ENCODE measurements around the gene RFNG. TPM values are rescaled to one million over a fixed set of nuclear protein-coding genes. Genes with fewer than 3 reads are reported as not detected.

Gene RFNG
- total RNA-seq, 1 donor from 2014 or later = 26.3 TPM

GRCh38 chr17:82013772-82014321 is 37.8 kb downstream of the RFNG start:
- DNase-seq (ENCODE audit: low read depth) = no peak
- Histone ChIP-seq H3K36me3 (ENCODE audit: control insufficient read depth, insufficient read depth, low read length) (peaks cover 3% of the 10 kb centered on the region), H3K4me3 (ENCODE audit: low read depth, low read length) (no peak overlapping the region), H3K27me3 (ENCODE audit: control insufficient read depth, insufficient read depth, low read length) (no peaks in the 10 kb centered on the region)
- FAIRE-seq = no peak
- TF ChIP-seq CTCF (IDR thresholded peaks at IDR 0.05; ENCODE audit: insufficient read depth, low read length, severe bottlenecking) = no peak

DNA sequence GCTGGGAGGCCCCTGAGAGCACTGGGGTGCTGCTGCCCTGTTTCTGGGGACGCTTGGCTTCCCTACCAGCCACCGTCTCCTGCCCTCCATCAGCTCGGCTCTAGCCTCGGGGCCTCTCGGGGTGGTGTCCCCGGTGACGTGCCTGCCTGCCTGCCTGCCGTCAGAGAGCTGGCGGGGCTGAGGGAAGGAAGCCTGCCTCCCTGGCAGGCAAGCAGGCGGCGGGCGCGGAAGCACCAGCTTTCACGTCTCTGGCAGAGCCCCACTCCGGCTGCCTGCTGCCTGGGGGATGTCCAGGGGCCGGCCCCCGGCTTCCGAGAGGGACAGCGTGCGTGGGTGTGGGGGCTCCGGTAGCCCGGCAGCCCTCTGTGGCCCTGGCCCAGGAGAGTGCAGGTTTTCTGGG is 38.3 kb downstream of the RFNG start:
- TF ChIP-seq CTCF (IDR thresholded peaks at IDR 0.05; ENCODE audit: insufficient read depth, low read length, severe bottlenecking) = no peak
- peaks cover 3% of the 10 kb centered on the region for H3K36me3 ChIP-seq (ENCODE audit: control insufficient read depth, insufficient read depth, low read length)
- FAIRE-seq (no peak), DNase-seq (ENCODE audit: low read depth) (no peak)
- no peak overlapping the region for H3K4me3 ChIP-seq (ENCODE audit: low read depth, low read length)
- no peaks in the 10 kb centered on the region for H3K27me3 ChIP-seq (ENCODE audit: control insufficient read depth, insufficient read depth, low read length)

- no peaks in the 10 kb centered on the region for H3K27me3 ChIP-seq (ENCODE audit: control insufficient read depth, insufficient read depth, low read length)
- DNase-seq (ENCODE audit: low read depth) = no peak
- TF ChIP-seq CTCF (IDR thresholded peaks at IDR 0.05; ENCODE audit: insufficient read depth, low read length, severe bottlenecking) = no peak
- FAIRE-seq = no peak
- peaks cover 3% of the 10 kb centered on the region for H3K36me3 ChIP-seq (ENCODE audit: control insufficient read depth, insufficient read depth, low read length)
- H3K4me3 ChIP-seq (ENCODE audit: low read depth, low read length) = no peak overlapping the region
Measured at GRCh38 chr17:82012640-82013295, 38.8 kb downstream of the RFNG start.

- TF ChIP-seq CTCF (IDR thresholded peaks at IDR 0.05; ENCODE audit: insufficient read depth, low read length, severe bottlenecking) = no peak
- Histone ChIP-seq H3K4me3 (ENCODE audit: low read depth, low read length) (no peak overlapping the region), H3K36me3 (ENCODE audit: control insufficient read depth, insufficient read depth, low read length) (peaks cover 3% of the 10 kb centered on the region), H3K27me3 (ENCODE audit: control insufficient read depth, insufficient read depth, low read length) (no peaks in the 10 kb centered on the region)
- DNase-seq (ENCODE audit: low read depth) = no peak
- FAIRE-seq = no peak
Measured at GRCh38 chr17:82012261-82012639, 39.4 kb downstream of the RFNG start.

GRCh38 chr17:82011617-82012187 is 39.9 kb downstream of the RFNG start:
- no peak overlapping the region for H3K4me3 ChIP-seq (ENCODE audit: low read depth, low read length)
- no peaks in the 10 kb centered on the region for H3K27me3 ChIP-seq (ENCODE audit: control insufficient read depth, insufficient read depth, low read length)
- DNase-seq (ENCODE audit: low read depth) (no peak), FAIRE-seq (no peak)
- no peak for TF ChIP-seq CTCF (IDR thresholded peaks at IDR 0.05; ENCODE audit: insufficient read depth, low read length, severe bottlenecking)
- H3K36me3 ChIP-seq (ENCODE audit: control insufficient read depth, insufficient read depth, low read length) = peaks cover 3% of the 10 kb centered on the region
